Inflammatory macrophage treated with lipopolysaccharide for 1 hour (primary cell): Measurements from ENCODE around the gene TRPM1.

Source experiments
- DNase-seq, 2 donors: peaks; one replicate each; pipeline ENCODE4 v3.0.0-alpha.2; 2020 to 2022

Gene TRPM1

DNA sequence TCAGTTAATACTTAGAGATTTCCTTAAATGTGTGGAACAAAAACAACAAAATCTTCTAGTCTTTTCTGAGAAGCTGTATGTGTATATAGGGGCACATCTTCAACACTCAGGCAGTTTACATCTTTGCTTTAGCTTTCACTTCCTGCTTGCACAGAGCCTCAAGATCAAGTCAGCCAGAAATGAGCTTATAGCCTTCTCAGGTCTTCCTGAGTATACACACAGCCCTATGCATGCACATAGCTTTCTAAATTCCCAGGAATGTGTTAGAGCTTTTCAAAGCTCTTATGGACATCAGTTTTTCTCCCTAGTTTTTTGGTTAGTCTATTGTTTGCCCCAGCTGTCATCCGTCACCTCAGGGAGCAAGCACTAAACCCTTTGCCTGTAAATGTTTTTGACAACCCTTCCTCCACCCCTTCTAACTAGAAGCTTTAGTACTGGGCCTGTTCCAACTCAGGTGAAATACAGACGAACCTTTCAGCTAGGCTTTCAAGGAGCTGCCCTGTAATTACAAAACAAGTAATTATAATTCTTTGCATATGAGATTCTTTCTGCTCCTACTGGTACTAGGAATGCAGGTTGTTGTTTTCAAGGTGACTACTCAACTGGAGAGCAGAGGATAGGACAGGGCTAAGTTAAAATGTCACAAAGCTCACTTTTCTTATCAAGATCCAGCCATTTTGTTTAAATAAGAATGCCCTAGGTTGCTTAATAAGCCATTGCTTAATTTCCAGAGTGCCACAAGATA lies 87.5 kb downstream of the TRPM1 start:
- peak; percentile 13 to 16 for DNase-seq

DNA sequence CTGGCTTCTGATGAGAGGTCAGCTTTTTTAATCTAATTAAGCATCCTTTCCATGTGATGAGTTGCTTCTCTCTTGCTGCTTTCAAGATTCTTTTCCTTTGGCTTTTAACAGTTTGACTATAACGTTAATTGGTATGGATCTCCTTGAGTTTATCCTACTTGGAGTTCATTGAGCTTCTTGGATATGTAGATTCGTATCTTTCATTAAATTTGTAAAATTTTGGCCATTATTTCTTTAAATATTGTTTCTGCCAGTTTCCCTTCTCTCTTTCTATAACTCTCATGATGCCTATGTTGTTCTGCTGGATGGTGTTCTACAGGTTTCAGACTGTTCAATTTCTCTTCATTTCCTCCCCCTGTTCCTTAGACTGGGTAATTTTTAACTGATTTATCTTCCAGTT lies 89.1 kb downstream of the TRPM1 start:
- DNase-seq = no peak

DNA sequence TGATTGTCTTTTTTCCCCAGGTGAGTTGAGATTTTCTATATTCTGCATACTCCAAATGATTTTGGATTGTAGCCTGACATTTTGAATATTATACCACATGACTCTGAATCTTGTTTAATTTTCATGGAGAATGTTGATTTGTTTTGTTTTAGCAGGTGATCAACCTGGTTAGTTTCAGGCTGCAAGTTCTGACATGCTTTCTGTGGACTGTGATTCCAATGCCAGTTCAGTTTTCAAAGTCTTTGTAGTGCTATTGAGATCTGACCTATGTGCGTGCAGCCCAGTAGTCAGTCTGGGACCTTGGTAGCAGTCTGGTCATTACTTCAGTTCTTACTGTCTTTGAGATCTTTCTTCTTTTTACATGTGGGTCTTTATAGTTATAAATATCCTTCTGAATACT lies 91.5 kb downstream of the TRPM1 start:
- no peak for DNase-seq

DNA sequence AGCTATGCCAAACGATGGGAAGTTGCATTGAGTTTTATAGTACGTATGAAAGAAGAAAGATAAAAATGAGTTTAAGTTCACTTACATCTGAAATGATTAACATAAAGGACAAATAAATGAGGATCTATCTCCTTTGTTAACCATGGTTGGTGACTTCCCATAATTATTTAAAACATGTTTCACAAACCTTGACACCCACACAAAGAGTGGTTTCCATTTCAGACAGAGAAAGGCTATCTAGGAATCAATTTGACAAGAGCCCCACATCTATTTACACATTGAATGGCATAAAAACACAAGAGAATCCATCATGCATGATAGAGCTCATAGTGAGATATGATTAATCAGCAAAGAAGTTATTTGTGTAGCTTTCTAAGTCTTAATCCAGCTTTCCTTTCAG lies 95.9 kb downstream of the TRPM1 start:
- peak; percentile 56 to 68 for DNase-seq

DNA sequence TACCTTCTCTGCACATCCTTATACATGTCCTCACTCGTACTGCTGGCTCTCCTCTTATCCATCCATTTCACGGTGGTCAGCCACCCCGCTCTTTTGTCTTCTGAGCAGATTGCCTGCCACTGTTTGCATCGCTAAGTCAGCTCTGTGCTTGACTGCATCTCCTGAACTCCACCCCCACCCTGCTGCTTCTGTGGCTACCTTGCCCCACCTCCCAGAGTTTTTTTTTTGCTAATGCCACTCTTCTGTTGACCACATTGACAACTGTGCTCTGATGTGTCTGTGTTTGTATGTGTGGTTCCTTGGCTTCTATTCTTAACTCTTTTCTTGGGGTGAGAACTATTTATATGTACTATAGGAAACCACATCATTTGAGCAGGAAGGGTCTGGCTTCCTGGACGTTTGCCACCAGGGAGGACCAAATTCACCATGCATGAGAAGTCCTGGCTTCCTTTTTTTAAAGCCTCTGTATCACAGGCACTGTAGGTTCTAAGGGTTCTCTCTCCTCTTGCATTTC lies 97.2 kb downstream of the TRPM1 start:
- DNase-seq = no peak

DNA sequence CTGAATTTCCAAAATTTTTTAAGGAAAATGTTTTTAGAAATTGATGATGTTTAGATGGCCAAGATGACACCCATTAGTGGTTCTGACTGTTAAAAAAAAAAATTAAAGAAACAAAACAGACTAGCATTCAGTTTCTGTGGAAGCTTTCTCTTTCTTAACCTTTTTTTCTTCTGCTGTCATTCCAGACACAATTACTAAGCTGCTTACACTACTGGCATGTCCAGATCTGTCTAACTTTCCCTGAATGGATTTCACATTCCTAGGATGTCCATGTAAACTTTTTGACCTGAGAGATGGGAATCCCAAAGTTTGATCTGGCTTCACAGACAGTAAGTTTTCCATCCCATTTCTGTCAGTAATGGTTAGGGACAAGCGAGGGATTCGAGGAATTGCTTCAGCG lies 99.8 kb downstream of the TRPM1 start:
- DNase-seq = no peak

DNA sequence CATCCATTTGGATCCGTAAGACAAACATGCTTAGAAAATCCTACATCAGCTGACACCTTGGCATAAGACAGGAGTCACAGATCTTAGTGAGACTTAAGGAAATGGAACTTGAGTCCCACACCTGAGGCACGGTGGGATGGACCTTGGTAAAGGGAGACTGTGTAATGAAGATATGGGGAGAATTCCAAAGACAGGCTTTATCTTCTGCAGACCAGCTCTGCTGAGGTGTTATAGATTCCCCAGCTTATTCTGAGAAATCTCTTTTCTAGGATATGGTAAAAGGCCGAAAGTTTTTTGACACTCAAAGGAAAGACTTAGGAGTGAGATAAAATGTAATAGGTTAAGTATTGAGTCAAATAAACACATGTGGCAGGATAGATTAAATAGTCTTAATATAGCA lies 101.8 kb downstream of the TRPM1 start:
- DNase-seq = no peak

DNA sequence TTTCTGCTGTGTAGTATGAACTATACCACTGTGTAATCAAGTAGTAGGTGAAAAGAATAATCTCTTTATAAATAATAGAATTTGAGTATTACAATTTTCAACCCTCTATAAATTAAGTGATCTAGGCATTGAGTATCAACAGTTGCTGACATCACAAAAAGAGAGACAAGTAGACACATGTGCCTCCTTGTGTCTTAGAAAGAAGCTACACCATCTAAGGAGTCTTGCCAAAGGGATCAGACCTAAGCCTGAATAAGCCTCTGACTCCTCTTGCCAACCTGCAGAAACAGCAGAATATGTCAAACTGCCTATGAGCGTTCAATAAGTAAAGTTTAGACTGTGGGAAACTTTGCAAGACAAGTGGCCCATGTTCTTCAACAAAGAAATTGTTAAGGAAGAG lies 104.3 kb downstream of the TRPM1 start:
- DNase-seq = no peak

DNA sequence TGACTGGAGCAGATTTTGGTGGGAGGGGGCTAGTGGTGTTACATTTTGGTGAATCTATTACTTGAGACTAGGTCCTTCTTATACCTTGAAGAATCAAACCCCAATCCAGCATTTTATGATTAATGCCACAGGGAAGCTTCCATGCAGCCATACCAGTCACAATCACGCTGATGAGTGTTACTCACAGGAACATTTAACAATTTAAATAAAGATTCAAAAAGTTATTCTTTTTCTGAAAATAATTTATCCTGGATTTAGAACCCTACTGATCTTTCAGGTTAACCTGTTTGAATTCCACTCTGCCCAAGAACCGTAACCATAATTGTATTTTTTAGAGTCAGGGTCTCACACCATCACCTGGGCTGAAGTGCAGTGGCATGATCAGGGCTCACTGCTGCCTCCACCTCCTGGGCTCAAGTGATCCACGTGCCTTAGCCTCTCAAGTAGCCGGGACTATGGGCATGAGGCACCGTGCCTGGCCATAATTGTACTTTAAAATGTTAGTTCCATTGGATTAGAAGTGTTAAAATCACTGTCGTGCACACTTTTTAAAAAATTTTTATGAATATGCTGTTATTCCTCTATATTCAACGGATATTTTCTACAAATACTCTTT lies 109.2 kb downstream of the TRPM1 start:
- no peak for DNase-seq

DNA sequence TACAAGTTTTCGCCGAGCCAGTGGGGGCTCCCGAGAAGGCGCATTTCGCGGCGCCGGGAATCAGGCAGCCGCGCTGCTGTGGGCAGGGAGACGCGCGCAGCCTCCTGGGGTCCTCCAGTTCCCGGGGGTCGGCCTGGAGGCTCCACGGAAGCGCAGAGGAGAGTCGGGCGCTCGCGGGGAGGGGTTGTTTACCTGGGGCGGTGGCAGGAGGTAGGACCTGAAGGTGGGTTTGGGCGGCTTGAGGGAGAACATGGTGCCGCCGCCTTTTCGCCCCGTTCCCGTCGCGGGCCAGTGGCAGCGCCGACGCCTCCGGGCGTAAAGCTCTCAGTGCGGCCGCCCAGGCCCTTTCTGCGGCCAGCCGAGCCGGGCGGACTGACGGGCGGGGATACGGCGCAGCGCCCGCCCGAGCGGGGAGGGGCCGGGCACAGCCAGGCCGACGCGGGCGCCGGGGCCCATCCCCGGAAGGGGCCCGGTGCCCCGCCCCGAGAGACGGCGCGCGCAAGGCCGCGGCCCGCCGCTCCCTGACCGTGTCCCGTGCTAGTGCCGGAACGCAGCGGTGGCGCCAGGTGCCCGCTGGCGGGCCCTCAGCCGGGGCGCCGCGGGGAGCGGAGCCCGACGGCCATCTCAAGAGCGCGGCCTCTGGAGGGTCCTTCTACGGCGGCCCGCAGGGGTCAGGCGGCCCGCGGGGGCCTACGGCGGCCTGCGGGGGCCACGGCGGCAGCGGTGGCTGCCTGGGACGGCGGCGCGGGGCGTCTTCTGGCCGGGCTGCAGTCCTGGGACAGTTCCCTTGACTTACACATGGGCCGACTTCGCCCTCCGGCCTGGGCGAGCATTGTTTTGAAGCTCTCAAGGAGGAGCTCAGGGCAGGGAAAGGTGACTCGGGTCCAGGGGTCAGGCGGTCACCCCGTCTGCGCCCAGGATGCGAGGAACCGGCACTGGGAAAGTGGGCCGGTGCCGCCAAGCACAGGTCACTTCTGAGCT lies 110.0 kb downstream of the TRPM1 start, which contains the start of gene MTMR10:
TSS of gene MTMR10 (minus strand) at position 374 of the 981 bp plus-strand sequence. CDS start at position 252, 122 bp downstream.
- peak; percentile 77 to 80 for DNase-seq

DNA sequence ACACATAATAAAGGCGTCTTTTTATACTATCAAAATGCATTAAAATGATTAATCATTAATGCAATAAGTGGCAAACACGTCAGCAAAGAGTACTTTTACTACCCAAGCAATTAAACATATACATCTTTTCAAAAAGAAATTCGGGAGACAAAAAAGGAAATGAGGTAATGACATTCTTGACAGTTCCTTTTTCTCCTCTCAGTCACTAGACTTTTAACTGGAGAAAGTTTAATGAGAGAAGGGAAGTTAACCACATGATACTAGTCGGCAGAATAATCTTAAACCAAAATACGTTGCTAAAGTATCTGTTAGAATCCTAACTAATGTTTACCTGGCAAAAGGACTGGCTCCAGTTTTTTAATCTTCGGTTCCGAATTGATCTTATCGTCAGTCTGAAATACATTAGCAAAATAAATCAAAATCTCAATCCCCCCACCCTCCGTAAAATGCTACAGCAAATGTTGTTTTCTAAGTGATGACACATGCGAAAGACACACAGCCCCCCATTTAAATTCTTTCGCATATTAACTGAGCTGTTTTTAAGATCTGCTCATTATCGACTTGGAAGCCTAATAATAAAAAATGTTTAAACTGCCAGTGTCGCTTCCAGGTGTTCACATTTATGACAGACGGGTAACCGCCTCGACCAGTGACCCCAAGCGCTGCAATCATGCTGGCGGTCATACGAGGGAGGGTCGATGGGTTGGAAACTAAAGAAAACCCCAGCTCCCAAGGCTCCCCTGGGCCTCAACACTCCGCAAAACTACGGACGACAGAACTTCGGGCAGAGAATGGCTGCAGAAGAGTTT lies 110.9 kb downstream of the TRPM1 start:
- DNase-seq = peak; percentile 66 to 76

DNA sequence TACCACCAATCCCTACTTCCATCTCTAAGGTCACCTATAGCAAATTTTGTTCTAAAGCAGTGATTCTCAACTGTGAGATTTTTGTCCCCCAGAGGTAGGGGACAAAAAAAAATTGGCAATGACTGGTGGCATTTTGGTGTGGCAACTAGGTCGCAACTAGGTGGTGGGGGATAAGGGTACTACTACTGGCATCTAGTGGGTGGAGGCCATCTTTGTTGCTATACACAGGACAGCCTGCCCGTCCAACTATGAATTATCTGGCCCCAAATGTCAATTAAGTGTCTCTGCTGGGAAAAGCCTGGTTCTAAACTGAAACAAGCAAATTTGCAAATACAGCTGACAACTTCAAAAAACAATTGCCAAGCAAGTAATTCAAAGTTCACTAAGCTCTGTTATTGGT lies 111.5 kb downstream of the TRPM1 start:
- peak; percentile 10 to 11 for DNase-seq

DNA sequence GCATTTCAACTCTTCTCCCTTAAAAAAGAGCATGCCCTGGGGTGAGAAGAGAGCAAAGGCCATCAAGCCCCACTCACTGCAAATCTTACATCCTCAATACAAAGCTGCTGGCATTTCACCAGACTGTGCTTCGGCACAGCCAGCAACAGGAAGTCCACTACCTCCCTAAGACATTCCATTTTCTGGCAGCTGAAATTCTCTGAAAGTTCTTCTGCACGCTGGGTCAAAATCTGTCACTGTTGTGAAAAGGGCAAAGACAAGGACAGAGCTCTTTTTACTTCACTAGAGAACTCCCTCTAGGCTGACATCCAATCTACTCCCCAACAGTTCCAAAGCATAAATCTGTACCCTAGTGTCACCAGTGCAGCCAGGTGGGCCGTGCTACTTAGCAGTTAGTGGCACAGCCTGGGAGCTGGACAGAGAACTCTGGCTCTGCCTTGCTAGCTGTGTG lies 116.4 kb downstream of the TRPM1 start:
- no peak for DNase-seq

DNA sequence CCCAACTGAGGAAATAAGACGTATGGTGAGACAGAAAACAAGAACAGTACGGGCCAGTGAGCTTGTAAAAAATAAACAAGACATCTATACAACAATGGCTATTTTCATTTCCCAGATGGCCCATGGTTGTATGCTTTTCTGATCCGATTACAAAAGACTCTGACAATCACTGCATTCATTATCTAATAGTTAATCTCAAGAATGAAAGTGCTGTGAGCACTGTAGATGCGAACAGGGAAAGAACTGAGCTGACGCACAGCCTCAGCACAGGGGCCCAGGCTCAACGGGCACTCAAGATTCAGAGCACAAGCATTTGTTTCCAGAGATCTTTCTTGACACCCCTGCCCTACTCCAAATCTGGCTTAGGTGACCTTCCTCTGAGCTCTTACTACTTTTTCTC lies 117.0 kb downstream of the TRPM1 start:
- no peak for DNase-seq

DNA sequence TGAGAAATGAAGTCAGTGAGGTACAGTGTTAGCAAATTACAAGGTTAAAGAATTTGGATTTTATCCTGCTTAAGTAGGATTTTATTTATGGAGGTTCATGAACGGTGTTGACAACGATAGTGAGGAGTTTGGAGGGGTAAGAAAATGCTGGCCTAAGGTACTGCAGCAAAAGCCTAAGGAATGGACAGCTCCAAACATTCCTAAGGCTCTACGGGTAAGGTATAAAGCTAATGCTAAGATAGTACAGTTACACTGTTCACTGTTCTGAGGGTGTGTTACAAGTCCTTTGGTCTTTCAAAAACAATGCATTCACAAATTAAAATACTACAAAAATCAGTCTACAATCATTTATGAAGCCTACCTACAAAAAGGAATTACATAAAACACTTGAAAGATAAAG lies 117.4 kb downstream of the TRPM1 start:
- DNase-seq = no peak

DNA sequence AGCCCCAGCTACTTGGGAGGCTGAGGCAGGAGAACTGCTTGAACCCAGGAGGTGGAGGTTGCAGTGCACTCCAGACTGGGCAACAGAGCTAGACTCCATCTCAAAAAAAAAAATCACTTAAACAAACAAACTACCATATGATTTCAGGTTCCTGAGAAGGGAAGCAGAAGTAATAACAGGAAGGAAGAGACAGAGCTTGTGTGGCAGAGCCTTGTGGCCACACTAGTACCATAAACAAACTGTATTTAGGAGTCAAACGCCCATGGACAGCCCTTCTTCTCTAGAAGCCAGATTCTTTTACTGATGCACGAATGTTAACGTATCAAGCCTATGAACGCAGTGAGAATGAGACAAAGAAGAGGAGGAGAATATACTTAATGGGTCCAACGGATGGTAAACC lies 122.1 kb downstream of the TRPM1 start:
- DNase-seq = peak; percentile 29 to 43

DNA sequence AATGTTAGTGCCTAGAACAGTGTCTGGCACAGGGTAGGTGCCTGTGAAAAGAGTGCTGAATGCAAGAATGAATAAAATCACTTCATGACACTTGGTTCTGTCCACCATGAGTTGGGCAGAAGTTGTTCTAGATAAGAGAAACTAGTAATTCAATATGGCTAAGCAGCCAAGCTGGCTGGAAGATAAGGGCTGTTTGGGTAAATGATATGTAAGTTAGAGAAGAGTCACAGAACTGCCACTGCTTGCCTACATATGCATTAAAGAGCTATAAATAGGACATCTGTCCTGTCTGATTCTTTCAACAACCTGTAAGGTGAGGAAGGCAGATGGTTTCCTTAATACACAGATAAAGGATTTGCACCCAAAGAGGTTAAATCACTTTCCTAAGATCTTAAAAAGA lies 123.2 kb downstream of the TRPM1 start:
- no peak for DNase-seq

DNA sequence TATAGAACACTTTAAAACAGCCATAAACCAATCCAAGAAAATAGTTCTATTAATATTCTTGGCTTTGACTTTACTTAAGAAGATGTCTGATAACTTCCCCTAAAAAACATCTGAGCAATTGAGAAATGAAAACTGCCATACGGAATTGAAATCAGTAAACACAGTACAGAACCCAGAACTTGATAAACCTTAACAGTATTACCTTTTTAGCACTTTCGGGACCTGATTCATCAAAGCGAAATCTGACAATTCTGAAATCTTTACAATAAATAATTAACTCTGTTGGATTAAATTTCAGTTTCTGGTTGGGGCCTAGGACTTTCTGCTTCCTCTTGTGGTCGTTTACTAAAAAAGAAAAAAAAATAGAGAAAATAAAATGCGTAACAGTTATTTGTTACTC lies 127.4 kb downstream of the TRPM1 start:
- DNase-seq = no peak

DNA sequence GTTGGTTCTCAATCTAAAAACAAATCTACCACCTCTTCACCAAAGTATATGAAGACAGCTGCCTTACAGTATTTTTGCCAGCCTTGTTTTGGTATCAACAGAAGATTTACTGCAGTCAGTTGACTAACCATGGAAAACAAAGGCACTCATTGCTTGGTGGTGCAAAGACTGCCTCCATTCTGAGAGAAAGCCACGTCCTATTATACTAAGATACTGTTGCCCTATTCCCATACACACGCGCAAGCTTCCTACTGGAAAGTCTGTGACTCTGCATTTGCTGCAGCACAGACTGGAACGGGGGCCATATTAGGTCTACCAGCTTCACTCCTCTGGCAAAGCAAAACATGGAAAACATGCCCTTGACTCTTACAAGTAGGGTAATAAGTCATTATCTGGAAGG lies 128.1 kb downstream of the TRPM1 start:
- no peak for DNase-seq

DNA sequence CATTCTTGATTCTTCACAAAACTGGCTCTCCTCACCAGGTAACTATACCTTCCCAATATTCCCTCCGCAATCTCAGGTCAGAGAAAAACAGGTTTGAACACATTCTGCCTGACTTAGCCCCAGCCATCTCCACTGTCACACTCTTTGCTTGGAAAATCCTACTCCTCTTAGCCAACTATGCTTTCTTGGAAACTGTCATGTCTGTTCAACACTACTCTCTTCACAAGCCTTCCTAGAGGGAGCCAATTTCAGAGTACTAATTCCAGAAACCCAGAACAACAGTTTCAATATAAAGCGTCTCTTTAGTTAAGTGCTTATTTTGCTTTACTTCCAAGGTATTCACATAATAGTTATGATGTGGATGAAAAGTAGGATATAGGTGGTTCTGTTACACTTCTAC lies 131.8 kb downstream of the TRPM1 start:
- no peak for DNase-seq

DNA sequence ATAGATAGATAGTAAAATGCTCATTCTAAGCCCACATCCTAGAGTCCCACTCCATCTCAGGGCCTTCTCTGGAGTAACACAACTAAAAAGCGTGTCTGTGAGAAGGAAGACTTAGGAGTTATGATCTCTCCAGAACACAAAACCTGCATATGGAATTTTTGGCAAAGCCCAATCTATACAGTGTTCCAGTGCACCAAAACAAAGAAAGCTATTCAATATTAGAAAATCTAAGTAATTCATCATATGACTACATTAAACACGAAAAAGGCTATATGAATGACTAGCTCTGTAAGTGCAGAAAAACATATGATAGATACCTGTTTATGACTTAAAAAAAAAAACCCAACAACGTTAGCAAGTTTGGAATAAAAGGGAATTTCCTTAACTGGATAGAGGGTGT lies 137.8 kb downstream of the TRPM1 start:
- DNase-seq = no peak

DNA sequence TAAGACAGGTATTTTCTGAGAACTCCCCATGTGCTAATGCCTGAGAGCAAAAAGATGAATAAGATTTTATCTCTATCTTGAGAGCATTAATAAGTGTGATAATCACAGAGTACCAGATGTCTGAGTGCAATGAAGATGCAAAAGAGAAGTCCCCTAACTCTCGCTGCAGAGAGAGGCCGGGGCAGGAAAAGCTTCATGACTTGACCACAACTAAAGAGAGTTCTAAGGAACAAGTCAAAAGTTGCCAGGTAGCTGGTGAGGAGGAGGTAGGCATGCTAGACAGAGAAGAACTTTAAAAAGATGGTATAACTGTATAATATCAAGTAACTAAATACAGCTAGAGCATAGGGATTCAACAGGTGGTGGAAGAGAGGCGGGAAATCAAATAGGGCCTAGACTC lies 138.9 kb downstream of the TRPM1 start:
- no peak for DNase-seq
